Loucy (cell line): ENCODE data around the gene CLCA1.

ENCODE experiments used
- H2AFZ ChIP-seq: fragments of 200-600 bp; sonication (generic); 2 replicates; pipeline ENCODE4 v1.6.0; 2016; ENCODE audit warnings: antibody characterized with exemption, mild to moderate bottlenecking, low read length, moderate library complexity
- H3F3A ChIP-seq: fragments of 200-600 bp; 2 replicates; pipeline ENCODE4 v1.6.0; 2016; ENCODE audit warnings: antibody characterized with exemption, low read depth, mild to moderate bottlenecking
- H3K27me3 ChIP-seq: fragments of 200-600 bp; sonication (generic); 2 replicates; pipeline ENCODE4 v1.6.1; 2014; ENCODE audit warnings: low read length, mild to moderate bottlenecking; ENCODE audit not compliant: insufficient read depth, poor library complexity, severe bottlenecking
- H3K36me3 ChIP-seq: fragments of 200-600 bp; sonication (generic); 2 replicates; pipeline ENCODE4 v1.6.1; 2016; ENCODE audit warnings: low read length; ENCODE audit not compliant: insufficient read depth
- H3K4me1 ChIP-seq: fragments of 200-600 bp; sonication (generic); 2 replicates; pipeline ENCODE4 v1.5.1; 2014; ENCODE audit warnings: low read length, mild to moderate bottlenecking; ENCODE audit not compliant: insufficient read depth, poor library complexity, severe bottlenecking
- H3K4me2 ChIP-seq: fragments of 200-600 bp; sonication (generic); 2 replicates; pipeline ENCODE4 v1.6.0; 2014; ENCODE audit warnings: antibody characterized with exemption, low read length, low read depth, mild to moderate bottlenecking; ENCODE audit not compliant: poor library complexity, severe bottlenecking
- H3K4me3 ChIP-seq: fragments of 200-600 bp; sonication (generic); 2 replicates; pipeline ENCODE4 v1.5.1; 2014; ENCODE audit warnings: low read length, mild to moderate bottlenecking, mixed read lengths; ENCODE audit not compliant: poor library complexity, severe bottlenecking
- H3K79me2 ChIP-seq: fragments of 200-600 bp; sonication (generic); 2 replicates; pipeline ENCODE4 v1.6.1; 2014; ENCODE audit warnings: low read length; ENCODE audit not compliant: insufficient read depth
- H3K9ac ChIP-seq: fragments of 200-600 bp; sonication (generic); 2 replicates; pipeline ENCODE4 v1.6.0; 2014; ENCODE audit warnings: mild to moderate bottlenecking, low read depth, low read length, moderate library complexity; ENCODE audit not compliant: poor library complexity, severe bottlenecking
- H3K9me2 ChIP-seq: fragments of 200-600 bp; sonication (generic); replicated peaks from 2 replicates; pipeline ENCODE4 v1.6.1; 2016; ENCODE audit warnings: low read depth, low read length, mixed read lengths
- H3K9me3 ChIP-seq: fragments of 200-600 bp; sonication (generic); 2 replicates; pipeline ENCODE4 v1.6.1; 2014; ENCODE audit warnings: mild to moderate bottlenecking, antibody characterized with exemption, low read length, low read depth; ENCODE audit not compliant: insufficient read depth
- H4K20me1 ChIP-seq: fragments of 200-600 bp; sonication (generic); 2 replicates; pipeline ENCODE4 v1.6.0; 2014; ENCODE audit warnings: antibody characterized with exemption, low read length, mild to moderate bottlenecking; ENCODE audit not compliant: insufficient read depth, poor library complexity, severe bottlenecking
- CTCF ChIP-seq: fragments of 200-600 bp; sonication (generic); conservative IDR thresholded peaks from 2 replicates; pipeline ENCODE4 v1.5.1; 2014; ENCODE audit warnings: mild to moderate bottlenecking, antibody characterized with exemption, low read length
- EZH2phosphoT487 ChIP-seq: fragments of 200-600 bp; IDR thresholded peaks from 2 replicates; pipeline ENCODE4 v1.6.1; 2018; ENCODE audit warnings: antibody characterized with exemption, mild to moderate bottlenecking, moderate library complexity, borderline replicate concordance

Gene CLCA1

GRCh38 chr1:86521522-86521891 lies 52.8 kb downstream of the CLCA1 start:
- H3K36me3 ChIP-seq = no peaks in the 10 kb centered on the region
- no peaks in the 10 kb centered on the region for H3K79me2 ChIP-seq
- no peaks in the 10 kb centered on the region for H3K27me3 ChIP-seq
- H2AFZ ChIP-seq = no peak overlapping the region
- H3K9ac ChIP-seq = no peak overlapping the region
- H4K20me1 ChIP-seq = no peaks in the 10 kb centered on the region
- H3K9me2 ChIP-seq = no peaks in the 10 kb centered on the region
- H3K4me1 ChIP-seq = no peaks in the 10 kb centered on the region
- H3F3A ChIP-seq = no peaks in the 10 kb centered on the region
- no peak overlapping the region for H3K4me2 ChIP-seq
- no peak for TF ChIP-seq EZH2phosphoT487
- no peak for TF ChIP-seq CTCF
- no peak overlapping the region for H3K4me3 ChIP-seq
- no peaks in the 10 kb centered on the region for H3K9me3 ChIP-seq

DNA sequence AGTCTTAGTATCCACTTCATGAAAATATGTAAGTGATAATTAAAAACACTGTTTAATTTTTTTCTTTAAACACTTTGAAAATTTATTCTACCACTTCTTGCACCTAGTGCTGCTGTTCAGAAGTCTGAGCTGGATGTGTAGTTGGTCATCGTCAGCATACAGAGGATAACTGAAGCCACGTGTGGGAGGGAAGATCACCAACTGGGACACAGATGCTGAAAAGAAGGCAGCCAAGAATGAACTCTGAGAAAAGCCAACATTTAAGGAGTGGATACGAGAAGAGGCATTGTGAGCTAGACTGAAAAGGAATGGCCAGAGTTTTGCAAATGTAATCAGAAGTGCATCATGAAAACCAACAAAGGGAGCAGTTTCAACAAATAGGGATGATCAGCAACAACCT lies 53.5 kb downstream of the CLCA1 start:
- Histone ChIP-seq H4K20me1 (no peaks in the 10 kb centered on the region), H3K79me2 (no peaks in the 10 kb centered on the region), H2AFZ (no peak overlapping the region), H3K27me3 (no peaks in the 10 kb centered on the region), H3K4me3 (no peak overlapping the region), H3K9me2 (no peaks in the 10 kb centered on the region), H3K4me2 (no peak overlapping the region), H3K4me1 (no peaks in the 10 kb centered on the region), H3F3A (no peaks in the 10 kb centered on the region), H3K36me3 (no peaks in the 10 kb centered on the region), H3K9me3 (no peaks in the 10 kb centered on the region), H3K9ac (no peak overlapping the region)
- TF ChIP-seq CTCF = no peak
- TF ChIP-seq EZH2phosphoT487 = no peak

DNA sequence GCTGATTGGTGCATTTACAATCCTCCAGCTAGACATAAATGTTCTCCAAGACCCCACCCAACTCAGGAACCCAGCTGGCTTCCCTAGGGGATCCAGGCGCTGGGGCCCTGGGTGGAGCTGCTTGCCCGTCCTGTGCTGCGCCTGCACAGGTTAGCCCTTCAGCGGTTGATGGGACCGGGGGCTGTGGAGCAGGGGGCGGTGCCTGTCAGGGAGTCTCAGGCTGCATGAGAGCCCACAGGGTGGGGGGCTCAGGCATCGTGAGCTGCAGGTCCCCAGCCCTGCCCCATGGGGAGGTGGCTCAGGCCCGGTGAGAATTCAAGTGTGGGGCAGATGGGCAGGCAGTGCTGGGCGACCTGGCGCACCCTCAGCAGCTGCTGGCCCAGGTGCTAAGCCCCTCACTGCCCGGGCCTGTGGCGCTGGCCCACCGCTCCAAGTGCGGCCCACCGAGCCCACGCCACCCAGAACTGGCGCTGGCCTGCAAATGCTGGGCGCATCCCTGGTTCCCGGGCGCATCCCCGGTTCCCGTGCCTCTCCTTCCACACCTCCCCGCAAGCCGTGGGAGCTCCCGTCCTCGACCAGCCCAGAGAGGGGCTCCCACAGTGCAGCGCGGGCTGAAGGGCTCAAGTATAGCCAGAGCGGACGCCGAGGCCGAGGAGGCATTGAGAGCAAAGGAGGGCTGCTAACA lies 55.1 kb downstream of the CLCA1 start:
- H3K9me3 ChIP-seq = no peaks in the 10 kb centered on the region
- no peaks in the 10 kb centered on the region for H3F3A ChIP-seq
- H3K9ac ChIP-seq = no peak overlapping the region
- TF ChIP-seq EZH2phosphoT487 (no peak), CTCF (no peak)
- no peaks in the 10 kb centered on the region for H3K9me2 ChIP-seq
- no peaks in the 10 kb centered on the region for H4K20me1 ChIP-seq
- no peaks in the 10 kb centered on the region for H3K4me1 ChIP-seq
- no peak overlapping the region for H3K4me3 ChIP-seq
- H3K79me2 ChIP-seq = no peaks in the 10 kb centered on the region
- no peak overlapping the region for H2AFZ ChIP-seq
- no peak overlapping the region for H3K4me2 ChIP-seq
- H3K27me3 ChIP-seq = no peaks in the 10 kb centered on the region
- no peaks in the 10 kb centered on the region for H3K36me3 ChIP-seq
